ENCODE measurements around the gene PLAC8.
"Not testable (repeated sequence)": the region's sequence is repeated elsewhere in the genome, so short reads cannot be mapped to it uniquely, and the experiment has no call there.

PLAC8 gene

GRCh38 chr4:83062739-83063138 is 51.8 kb downstream of the PLAC8 start:
- peak; percentile 8 for DNase-seq

DNA sequence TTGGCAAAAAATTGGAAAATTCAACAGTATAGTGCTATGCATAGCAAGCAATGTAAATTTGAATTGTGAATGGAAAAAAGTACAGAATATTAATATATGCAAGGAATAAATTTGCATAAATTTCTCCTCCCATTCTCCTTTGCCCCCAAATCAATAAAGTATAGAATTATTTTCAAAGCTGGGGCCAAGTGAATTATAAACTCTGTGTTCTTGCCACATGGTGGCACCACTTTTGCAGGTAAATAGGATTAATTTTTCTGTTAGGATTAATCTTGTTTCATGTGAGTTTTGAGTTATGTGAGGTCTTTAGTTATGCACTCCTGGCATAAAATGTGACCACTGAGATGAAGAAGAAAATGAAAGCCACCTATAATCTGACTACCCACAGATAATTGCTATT is 59.6 kb downstream of the PLAC8 start:
- no peak for DNase-seq

- DNase-seq, result not testable (repeated sequence)
Measured at GRCh38 chr4:83048781-83049180, 65.7 kb downstream of the PLAC8 start.

DNA sequence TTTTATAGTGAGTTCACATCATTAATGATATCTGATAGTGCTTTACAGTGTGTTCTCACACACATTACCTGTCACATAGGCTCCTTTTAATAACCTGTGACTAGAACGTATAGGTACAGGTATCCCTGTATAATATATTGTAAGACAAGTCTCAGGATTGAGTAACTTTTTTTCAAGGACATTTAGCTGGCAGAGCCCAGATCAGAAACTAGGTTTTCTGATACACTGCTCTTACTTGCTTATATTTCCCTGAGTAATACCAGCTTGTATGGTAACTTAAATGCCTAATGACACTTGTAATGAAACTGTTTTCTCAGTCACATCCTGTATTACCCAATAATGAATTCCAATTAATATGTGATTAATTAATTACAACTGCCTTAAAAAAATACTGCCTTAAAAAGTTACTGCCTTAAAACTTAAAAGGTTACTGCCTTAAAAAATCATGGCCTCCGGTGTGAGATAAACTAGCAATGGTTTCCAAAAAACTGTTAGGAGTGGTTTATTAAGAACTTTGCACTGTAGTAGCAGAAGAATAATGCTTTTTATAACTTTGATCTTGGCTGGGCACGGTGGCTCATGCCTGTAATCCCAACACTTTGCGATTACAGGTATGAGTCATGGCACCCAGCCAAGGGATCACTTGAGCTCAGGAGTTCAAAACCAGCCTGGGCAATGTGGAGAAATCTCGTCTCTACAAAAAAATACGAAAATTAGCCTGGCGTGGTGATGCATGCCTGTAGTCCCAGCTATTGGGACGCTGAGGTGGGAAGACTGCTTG is 67.6 kb downstream of the PLAC8 start:
- DNase-seq, result no peak

DNA sequence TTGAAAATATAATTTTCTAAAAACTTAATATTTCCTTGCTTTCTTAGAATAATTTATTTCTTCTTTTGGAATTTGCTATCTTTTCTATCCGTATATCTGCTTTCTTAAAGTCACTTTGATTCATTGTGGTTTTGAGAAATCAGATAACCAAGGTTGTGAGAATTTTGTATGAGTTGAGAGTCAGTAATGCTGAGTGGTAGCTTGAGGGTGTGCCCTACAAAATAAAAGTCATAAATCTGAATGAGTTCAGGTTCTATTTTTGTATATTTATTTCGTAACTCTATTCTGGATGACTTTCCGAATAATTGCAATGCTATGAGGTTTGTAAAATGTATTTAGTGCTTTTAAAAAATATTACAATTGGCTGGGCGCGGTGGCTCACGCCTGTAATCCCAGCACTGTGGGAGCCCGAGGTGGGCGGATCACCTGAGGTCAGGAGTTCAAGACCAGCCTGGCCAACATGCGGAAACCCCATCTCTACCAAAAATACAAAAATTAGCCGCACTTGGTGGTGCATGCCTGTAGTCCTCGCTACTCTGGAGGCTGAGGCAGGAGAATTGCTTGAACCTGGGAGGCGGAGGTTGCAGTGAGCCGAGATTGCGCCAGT is 70.6 kb downstream of the PLAC8 start:
- DNase-seq, result no peak

DNA sequence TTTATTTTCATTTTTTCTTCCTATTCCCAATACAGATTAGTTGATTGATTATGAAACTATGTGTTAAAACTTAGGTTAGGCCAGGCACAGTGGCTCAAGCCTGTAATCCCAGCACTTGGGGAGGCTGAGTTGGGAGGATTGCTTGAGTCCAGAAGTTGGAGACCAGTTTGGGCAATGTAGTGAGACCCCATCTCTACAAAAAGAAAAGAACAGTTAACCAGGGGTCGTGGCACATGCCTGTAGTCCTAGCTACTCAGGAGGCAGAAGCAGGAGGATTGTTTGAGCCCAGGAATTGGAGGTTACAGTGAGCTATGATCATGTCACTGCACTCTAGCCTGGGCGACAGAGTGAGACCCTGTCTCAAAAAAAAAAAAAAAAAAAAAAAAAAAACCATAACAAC is 71.4 kb downstream of the PLAC8 start:
- not testable (repeated sequence) for DNase-seq

GRCh38 chr4:83040269-83040668 is 74.3 kb downstream of the PLAC8 start:
- no peak for DNase-seq

Data from NCI-H1436 treated with DMSO at 0.1 percent for 48 hours (cell line).